GM13976 (cell line): ENCODE measurements around the gene FOXJ3.
A peak's percentile ranks its signal among the peaks of the same experiment; 100 is the strongest.

Experiments used
- DNase-seq: peaks from one replicate; pipeline ENCODE4 v3.0.0; 2012; ENCODE audit warnings: low spot score
- CTCF ChIP-seq: IDR thresholded peaks from 2 replicates; pipeline ENCODE4 v1.5.1; 2012; ENCODE audit warnings: borderline replicate concordance, mild to moderate bottlenecking; ENCODE audit not compliant: insufficient read depth; ENCODE audit errors: extremely low read depth, missing control alignments, control extremely low read depth
- in situ Hi-C: fragments of 300-500 bp; cut with MboI; formaldehyde crosslinking; loops from one replicate; pipeline ENCODE4 v1.12.0; 2022; ENCODE audit warnings: low sequenced_read_pairs, mixed read lengths, inconsistent platforms; ENCODE audit not compliant: unreplicated experiment

Gene FOXJ3

GRCh38 chr1:42179275-42179674 lies 155.8 kb downstream of the FOXJ3 start:
- no peak for TF ChIP-seq CTCF
- in situ Hi-C loops: no loop called here
- DNase-seq: no peak

GRCh38 chr1:42178249-42178648 lies 156.8 kb downstream of the FOXJ3 start:
- no peak for TF ChIP-seq CTCF
- in situ Hi-C loops: no loop called here
- no peak for DNase-seq

DNA sequence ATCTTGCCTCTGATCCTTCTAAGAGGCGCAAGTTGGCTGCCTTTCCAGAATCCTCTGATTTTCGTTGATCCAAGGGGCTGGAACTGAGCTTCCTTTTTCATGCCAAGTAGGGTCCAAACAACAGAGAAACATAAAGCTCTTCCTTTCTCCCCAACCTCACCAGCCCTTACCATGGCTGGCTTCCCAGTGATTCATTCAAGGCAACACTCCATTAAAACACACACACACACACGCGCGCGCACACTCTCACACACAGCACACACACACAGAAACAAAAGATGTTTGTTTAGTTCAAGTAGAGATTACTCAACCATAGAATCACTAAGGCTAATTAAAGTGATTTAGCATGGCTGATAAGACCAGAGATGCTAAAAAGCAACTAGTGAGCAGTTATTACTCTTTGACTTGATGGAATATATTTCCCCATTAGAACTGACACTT lies 157.5 kb downstream of the FOXJ3 start:
- in situ Hi-C loops: no loop called here
- no peak for DNase-seq
- TF ChIP-seq CTCF: no peak

DNA sequence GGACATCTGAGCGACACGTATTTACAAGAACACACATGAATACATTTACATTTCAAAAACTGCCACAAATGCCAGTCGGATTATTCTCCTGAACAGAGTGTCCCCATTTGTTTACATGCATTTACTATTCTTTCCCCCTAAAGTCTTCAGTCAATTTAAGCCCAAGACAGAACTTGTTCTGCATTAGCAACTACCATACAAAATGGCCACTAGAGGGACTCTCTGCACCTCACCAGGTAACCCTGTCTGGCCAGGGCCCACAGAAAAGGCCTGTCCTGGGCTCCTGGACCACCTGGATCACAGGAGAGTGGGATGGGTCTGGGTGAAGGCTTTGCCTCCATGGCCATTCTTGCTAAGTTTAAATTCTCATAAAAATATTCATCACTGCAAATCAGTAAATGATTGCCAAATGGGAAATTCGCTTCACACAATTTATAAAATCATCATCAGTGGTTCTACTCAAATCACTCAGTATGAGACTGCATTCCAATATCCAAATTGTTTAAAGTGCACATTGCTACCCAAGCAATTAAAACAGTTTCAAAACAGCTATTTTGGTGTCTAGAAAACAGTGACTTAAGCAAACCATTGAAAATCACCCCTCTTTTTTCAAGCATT lies 158.0 kb downstream of the FOXJ3 start:
- DNase-seq: peak; percentile 67
- in situ Hi-C loops: no loop called here
- TF ChIP-seq CTCF: peak; percentile 77

GRCh38 chr1:42175314-42176054 lies 159.6 kb downstream of the FOXJ3 start:
- no peak for TF ChIP-seq CTCF
- in situ Hi-C loops: no loop called here

GRCh38 chr1:42173961-42174735 lies 160.9 kb downstream of the FOXJ3 start:
- no peak for DNase-seq
- in situ Hi-C loops: no loop called here
- no peak for TF ChIP-seq CTCF

More at GRCh38 chr1:42175314-42176054, 159.6 kb downstream of the FOXJ3 start:
- no peak for DNase-seq
